G401 (cell line): ENCODE results near the gene PXN. TPM values are rescaled to one million over a fixed set of nuclear protein-coding genes. Genes with fewer than 3 reads are reported as not detected.
"Not testable (repeated sequence)": the region's sequence is repeated elsewhere in the genome, so short reads cannot be mapped to it uniquely, and the experiment has no call there.

Experiments
- DNase-seq: peaks from one replicate; pipeline ENCODE4 v3.0.0-alpha.2; 2015; ENCODE audit warnings: low spot score
- in situ Hi-C: cut with HindIII; loops from 2 replicates; pipeline ENCODE4 v1.10.0; 2016; ENCODE audit warnings: low sequenced_read_pairs, mixed read lengths
- total RNA-seq: library from RNA; depleted of rRNA; stranded (reverse); fragments of >200 nt; shearing (Covaris generic); gene quantifications from 2 replicates; pipeline ENCODE4 v1.2.3, GENCODE V29; 2014

The PXN gene
- total RNA-seq, 1 experiment from 2014 or later: 24.5 TPM

GRCh38 chr12:120263748-120264085, 1.8 kb downstream of the PXN start:
- in situ Hi-C loops: no loop called here
- DNase-seq: peak; percentile 30

DNA sequence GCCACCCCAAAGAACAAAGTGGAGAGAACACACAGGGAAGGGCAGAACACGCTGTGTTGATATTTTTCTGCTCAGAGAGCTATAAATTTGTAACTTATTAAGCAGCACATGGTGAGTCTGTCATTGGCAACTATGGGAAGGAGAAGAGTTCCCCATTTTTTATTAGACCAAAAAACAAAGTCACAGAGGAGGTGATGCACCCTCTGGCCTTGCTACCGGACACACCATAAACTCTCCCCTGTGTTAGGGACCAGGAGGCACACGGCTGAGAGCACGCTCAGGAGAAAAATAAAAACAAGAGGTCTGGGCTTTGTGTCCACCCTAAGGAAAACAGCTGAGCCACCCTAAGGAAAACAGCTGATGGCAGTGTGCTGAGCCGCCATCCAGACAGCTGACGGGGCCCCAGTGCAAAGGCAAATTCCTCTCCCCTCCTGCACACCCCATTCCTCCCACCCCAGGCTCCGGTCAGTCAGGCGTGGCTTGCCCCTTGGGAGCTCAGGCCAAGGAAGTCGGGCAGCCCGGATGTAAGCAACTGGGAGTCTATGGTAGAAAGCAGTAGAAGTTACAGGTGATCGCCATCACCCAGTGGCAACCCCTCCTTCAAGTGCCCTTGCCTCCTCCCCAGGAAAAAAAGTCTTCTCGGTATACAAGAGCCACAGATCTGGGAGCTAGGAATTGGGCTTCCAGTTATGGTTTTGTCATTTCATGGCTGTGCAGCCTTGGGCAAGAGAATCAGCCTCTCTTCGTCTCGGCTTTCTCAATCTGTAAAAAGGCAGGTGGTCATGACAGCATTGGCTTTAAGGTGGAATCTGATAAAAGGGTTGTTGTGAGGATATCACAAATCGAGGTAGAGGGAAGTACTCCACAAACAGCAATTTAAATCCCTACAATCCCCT, 2.4 kb downstream of the PXN start:
- no peak for DNase-seq
- in situ Hi-C loops: no loop called here

DNA sequence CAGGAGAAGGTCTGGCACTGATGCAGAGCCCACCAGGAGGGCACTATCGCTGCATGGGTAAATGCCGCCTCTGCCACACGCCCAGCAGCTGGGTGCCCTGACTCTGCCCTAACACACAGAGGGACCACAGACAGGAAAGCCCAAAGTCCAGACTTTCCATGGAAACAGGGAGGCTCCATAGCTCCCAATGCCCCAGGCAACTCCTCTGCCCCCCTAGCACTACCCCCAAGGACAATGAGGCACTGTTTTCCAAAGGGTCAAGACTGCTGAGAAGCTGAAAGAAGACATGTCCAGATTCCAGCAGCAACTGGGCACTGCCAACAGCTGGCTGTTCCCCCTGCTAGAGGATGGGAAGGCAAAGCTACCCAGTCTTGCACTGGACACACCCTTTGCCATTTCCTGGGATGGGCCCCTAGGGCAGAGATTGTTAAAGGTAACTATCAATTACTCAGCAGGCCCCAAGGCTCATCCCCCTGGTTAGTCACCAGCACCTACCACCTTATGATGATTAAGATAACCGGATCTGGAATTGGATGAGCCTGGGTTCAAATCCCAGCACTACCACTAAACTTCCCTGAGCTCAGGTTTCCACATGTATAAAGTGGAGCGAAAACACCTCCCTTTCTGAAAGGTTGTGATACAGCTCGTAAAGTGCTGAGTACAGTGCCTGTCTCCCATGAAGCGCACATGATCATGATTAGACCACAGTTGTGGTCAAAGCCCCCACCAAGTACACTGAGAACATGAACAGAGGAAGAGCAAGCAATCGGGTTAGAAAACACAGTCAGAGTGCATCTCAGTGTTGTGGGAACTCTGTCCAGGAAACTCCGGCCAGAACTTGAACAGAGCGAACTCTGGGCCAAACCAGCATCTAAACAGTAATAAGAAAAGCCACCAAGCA, 3.3 kb downstream of the PXN start:
- no peak for DNase-seq
- in situ Hi-C loops: no loop called here

GRCh38 chr12:120260607-120261006, 4.9 kb downstream of the PXN start:
- DNase-seq: no peak

DNA sequence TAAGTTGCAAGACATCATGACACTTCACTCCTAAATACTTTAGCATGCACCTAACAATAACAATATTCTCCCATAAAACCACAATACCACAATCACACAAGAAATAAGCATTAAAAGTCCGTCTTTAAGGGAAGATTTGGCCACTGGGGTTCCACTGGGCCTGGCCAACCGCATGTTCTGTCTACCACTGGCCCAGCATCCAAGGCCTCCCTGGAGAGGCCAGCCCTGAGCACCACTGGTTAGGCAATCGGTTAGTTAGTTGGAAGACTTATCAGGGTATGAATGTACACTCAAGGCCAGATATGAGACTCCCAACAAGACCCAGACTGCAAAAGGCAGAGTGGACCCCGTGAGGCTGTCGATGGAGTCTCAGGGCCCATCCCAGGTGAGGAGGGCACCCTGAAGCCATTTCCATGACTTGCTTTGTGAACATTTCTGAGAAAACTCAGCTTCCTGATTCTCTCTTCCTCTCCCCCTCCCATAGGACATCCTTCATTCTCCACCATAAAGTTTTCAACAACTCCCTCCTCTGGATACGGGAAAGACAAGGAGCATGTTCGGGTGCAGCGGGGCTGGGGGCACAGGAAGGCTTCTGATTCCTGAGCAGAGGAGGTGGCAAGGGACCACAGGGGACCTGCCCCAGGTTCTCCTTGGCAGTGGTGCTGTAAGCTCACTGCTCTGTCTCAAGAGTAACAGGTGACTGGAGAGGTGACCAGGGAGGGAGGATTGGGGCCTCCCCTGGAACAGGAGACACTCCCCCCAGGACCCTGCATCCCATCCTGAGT, 5.9 kb downstream of the PXN start:
- in situ Hi-C loops: no loop called here
- no peak for DNase-seq

More at GRCh38 chr12:120260607-120261006, 4.9 kb downstream of the PXN start:
- in situ Hi-C loops: no loop called here

DNA sequence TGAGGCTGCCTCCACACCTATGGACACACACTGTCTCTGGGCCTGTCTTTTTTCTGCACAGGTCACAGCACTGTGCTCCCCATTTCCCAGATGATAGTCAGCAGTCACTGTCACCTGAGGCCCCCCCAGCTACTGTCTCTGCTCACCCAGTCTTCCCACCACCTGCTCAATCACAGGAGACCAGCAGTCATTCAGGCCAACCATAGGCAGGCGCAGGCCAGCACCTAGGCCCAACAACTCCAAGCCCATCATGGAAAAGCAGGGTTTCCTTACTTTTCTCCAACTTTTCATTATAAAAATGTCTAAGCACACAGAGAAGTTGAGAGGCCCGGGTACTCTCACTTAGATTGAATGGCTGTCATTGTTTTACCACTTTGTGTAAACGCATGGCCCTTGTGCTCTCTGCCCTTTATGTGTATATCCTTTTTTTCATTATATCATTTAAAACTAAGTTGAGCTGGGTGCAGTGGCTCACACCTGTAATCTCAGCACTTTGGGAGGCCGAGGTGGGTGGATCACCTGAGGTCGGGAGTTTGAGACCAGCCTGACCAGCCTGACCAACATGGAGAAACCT, 7.1 kb downstream of the PXN start:
- in situ Hi-C loops: no loop called here

GRCh38 chr12:120257041-120257821, 8.3 kb downstream of the PXN start:
- peak; percentile 94 for DNase-seq
- in situ Hi-C loops: no loop called here

More for the DNA sequence above, 7.1 kb downstream of the PXN start:
- no peak for DNase-seq

DNA sequence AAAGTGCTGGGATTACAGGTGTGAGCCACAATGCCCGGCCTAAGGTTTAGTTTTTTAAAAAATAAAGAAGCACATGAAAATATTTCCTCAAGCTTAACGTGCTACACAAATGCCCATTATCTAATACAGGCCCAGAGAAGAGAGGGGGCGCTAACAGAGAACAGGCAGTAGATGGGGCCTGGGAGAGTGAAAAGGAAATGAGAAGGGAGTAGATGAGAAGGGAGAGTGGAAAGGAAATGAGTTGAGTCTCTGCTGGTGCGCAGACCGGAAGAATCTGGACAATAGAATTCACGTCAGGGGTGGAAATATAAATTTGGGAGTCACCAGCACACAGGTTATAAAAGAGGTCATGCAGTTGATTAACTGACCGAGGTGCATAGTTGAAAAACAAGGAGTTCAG, 10.7 kb downstream of the PXN start:
- no peak for DNase-seq
- in situ Hi-C loops: no loop called here

DNA sequence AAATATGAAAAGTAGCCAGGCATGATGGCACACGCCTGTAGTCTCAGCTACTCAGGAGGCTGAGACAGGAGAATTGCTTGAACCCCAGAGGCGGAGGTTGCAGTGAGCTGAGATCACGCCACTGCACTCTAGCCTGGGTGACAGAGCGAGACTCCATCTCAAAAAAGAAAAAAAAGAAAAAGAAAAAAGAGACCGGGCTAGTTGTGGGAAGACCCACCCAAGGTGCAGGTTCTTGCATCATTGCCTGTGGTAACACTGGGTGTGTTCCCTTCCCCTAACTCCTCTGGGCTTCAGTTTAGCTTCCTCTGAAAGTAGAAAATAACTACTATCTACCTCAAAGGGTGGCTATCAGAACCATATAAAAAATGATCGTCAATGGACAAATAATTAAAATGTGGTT, 12.2 kb downstream of the PXN start:
- DNase-seq, in situ Hi-C loops: not testable (repeated sequence)

- no peak for DNase-seq
- in situ Hi-C loops: no loop called here
Measured at GRCh38 chr12:120252071-120252906, 13.2 kb downstream of the PXN start.

DNA sequence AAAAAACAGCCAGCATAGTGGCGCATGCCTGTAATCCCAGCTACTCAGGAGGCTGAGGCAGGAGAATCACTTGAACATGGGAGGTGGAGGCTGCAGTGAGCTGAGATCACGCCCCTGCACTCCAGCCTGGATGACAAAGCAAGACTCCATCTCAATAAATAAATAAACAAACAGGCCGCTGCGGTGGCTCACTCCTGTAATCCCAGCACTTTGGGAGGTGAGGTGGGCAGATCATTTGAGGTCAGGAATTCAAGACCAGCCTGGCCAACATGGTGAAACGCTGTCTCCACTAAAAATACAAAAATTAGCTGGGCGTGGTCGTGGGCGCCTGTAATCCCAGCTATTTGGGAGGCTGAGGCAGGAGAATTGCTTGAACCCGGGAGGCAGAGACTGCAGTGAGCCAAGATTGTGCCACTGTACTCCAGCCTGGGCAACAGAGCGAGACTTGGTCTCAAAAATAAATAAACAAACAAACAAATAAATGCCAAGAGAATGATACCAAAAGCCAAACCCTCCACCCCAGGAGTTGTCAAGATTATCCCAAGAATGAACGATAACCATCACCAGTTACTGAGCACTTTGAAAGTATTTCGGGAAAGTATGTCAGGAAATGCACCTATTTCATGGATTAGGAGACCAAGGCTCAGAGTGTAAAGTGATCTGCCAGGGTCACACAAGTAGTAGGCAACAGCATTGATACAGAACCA, 14.0 kb downstream of the PXN start:
- in situ Hi-C loops, DNase-seq: not testable (repeated sequence)

GRCh38 chr12:120249875-120250795, 15.4 kb downstream of the PXN start:
- no peak for DNase-seq
- in situ Hi-C loops: no loop called here

DNA sequence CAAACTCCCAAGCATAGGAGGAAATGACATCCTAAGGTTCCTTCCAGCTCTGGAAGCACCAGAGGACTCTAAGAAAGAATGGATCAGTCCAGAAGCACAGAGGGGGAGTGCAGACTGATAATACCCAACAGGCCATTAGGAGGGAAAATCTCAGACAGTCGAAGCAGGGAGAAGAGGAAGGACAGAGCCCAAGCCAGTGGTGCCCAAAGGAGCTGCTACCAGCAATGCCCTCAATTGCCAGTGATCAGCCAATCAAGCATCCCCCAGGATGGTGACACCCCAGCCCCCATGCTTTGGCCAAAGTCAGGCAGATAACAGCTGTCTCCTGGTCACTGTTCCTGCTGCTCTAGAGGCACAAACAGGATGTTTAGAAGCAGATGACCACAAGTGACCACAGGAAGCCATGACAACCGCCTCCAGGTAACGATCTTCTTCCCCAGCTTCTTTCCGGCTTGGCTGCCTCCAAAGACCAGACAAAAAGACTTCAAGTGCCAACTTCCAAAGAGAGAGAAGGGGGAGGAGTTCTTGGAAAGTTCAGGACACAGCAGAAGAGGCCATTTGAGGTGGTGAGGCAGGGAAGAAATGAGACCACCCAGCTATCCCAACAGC, 16.2 kb downstream of the PXN start:
- in situ Hi-C loops: no loop called here
- DNase-seq: no peak

GRCh38 chr12:120247621-120248030, 17.9 kb downstream of the PXN start:
- no peak for DNase-seq
- in situ Hi-C loops: no loop called here

- DNase-seq: no peak
- in situ Hi-C loops: no loop called here
Measured at GRCh38 chr12:120247183-120247582, 18.3 kb downstream of the PXN start.

DNA sequence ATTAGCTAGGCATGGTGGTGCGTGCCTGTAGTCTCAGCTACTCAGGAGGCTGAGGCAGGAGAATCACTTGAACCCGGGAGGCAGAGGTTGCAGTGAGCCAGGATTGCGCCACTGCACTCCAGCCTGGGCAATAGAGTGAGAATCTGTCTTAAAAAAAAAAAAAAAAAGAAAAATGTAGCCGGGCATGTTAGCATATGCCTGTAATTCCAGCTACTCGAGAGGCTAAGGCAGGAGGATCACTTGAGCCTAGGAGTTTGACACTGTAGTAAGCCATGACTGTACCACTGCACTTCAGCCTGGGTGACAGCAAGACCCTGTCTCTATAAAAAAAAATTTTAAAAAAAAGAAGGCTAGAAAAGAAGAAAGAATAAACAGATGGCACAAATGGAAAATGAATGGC, 18.8 kb downstream of the PXN start:
- DNase-seq, in situ Hi-C loops: not testable (repeated sequence)
